ENCODE measurements around the gene TMEM245.

Gene TMEM245

GRCh38 chr9:109101202-109101595 lies 18.5 kb downstream of the TMEM245 start:
- DNase-seq (ENCODE audit: low read depth) = no peak

GRCh38 chr9:109100543-109101201 lies 19.1 kb downstream of the TMEM245 start:
- no peak for DNase-seq (ENCODE audit: low read depth)

DNA sequence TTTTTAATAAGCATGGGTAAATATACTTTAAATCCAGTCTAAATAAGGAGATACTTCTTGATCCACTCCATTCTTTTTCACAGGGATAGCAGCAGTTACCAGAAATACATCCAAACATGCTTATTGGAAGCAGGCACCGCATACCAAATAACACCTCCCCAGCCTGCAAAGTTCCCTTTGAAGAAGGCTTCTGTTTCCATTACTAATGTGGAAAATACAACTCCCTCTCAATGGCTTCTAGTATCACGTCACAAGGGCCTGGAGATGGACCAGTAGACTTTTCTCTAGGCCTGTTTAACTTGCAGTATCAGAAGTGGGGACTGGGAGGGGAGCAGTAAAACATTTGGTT lies 20.8 kb downstream of the TMEM245 start:
- no peak for DNase-seq (ENCODE audit: low read depth)

DNA sequence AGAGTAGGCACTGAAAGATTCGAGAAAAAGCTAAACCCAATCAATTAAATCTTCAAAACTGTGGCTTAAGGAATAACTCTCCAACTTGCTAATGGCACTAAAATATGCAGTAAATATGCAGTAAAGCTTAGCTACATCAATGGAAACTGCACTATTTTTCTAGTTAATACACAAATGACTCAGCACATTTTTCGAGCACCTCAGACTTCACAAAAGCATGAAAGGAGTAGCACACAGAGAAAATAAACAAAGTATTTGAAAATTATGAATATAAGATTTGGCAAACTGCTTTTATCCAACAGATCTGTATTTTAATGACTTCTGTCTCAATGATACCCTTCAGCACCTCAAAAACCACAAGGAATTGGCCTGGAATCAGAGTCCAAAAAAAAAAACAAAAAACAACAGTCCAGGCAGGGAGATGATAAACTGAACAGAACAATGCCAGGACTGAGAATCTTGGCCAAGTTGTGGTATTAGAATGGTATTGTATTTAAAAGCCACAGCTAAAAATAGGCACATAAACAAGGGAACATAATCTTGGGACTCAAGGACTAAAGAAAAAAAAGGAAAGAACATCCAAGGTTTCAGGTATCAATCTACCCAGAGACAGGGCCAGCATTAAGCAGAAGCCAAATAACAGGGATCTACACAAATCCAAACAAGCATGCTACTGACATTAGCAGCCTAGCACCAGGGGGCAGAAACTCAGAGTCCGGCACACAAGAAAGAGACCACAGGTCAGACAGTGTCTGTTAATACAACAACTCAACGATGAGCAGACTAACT lies 21.4 kb downstream of the TMEM245 start:
- no peak for DNase-seq (ENCODE audit: low read depth)

DNA sequence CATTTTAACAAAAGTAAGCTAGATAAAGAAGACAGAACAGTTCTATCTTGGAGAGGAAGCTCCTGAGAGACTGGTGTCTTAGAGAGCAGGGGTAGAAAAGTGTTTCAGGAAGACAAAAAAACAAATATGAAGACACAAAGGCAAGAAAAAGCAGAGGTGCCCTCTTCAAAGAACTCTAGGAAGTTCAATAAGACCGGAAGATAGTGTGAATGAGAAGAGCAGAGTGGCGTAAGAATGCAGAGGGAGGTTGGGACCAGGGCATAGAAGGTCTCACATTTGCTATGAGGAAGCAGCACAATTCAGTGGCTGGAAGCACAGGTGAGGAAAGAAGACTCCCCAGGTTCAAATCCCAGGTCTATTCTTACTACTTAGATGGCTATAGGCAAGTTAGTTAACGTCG lies 22.6 kb downstream of the TMEM245 start:
- no peak for DNase-seq (ENCODE audit: low read depth)

GRCh38 chr9:109095321-109095720 lies 24.4 kb downstream of the TMEM245 start:
- no peak for DNase-seq (ENCODE audit: low read depth)

- DNase-seq (ENCODE audit: low read depth) = no peak
Measured at GRCh38 chr9:109094268-109094667, 25.5 kb downstream of the TMEM245 start.

- DNase-seq (ENCODE audit: low read depth) = no peak
Measured at GRCh38 chr9:109092587-109092986, 27.2 kb downstream of the TMEM245 start.

- no peak for DNase-seq (ENCODE audit: low read depth)
Measured at GRCh38 chr9:109092051-109092580, 27.6 kb downstream of the TMEM245 start.

- no peak for DNase-seq (ENCODE audit: low read depth)
Measured at GRCh38 chr9:109088221-109088620, 31.5 kb downstream of the TMEM245 start.

DNA sequence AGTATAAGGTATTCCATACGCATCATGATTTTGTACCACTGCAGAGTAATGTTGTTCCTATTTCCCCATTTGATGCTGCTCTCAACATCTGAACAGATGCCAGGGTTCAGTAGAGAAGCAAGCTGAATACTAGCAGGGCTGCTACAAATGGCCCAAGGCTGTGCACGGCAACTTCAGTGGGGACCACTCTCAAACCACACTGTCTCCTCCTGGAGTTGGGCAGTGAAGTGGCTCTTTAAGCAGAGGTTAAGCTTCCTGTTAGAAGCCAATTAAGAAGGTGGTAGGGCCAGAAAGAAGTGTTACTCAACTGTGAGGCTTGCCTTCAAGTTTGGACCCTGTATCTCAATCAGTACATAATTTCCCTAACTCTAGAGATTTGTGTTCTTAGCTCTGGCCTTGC lies 32.0 kb downstream of the TMEM245 start:
- DNase-seq (ENCODE audit: low read depth) = no peak

- no peak for DNase-seq (ENCODE audit: low read depth)
Measured at GRCh38 chr9:109086221-109086620, 33.5 kb downstream of the TMEM245 start.

- no peak for DNase-seq (ENCODE audit: low read depth)
Measured at GRCh38 chr9:109085510-109085909, 34.2 kb downstream of the TMEM245 start.

- DNase-seq (ENCODE audit: low read depth) = no peak
Measured at GRCh38 chr9:109083813-109084405, 35.8 kb downstream of the TMEM245 start.

- DNase-seq (ENCODE audit: low read depth) = no peak
Measured at GRCh38 chr9:109083141-109083540, 36.6 kb downstream of the TMEM245 start.

DNA sequence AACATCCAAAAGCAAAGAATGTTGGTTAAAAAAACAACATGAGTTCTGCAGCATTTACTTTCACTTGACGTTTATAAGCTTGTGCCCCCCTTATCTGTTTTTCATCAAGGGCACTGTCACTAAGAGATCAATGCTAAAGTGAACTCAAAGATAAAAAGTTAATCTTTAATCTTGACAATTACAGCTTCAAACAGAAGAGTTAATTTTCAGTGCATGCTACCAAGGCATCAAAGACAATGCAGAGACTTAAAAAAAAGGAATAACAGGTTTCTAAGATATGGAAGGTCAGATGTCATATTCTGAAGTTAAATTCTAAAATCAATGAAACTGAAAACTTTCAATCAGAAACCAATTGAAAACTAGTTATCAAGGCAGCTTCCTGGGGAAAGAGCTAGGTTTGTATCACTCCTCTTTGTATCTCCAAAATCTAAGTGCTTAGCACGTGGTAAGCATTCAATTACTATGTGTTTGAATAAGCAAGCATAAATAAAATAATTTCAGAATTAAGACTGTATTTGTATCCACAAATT lies 37.6 kb downstream of the TMEM245 start:
- no peak for DNase-seq (ENCODE audit: low read depth)

DNA sequence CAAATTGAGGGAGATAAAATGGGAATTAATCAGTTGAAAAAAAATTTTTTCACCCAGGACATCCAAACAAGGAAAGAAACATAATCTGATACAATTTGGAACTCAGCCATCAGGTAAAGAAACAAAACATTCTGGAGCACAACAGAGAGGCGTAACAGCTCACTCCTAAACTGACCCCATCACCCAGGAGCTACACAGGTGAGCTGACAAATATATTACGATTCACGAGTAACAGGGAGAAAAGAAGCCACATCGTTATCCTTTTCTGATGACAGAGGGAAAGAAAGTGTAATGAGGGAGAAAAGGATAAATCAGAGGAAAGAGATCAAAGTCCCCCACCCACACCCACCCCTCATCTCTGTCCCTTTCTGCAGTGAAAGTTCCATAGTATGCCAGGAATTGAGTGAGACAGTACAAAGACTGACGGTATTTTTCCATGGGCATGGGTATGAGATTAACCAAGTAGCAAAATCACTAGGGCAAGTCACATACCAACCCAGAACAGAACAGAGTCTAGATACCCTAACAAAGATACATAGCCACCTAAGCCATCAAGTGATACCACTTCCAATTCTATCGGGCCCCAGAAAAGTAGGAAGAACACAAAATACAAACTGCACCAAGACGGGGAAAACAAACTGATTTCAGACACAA lies 45.4 kb downstream of the TMEM245 start:
- no peak for DNase-seq (ENCODE audit: low read depth)

DNA sequence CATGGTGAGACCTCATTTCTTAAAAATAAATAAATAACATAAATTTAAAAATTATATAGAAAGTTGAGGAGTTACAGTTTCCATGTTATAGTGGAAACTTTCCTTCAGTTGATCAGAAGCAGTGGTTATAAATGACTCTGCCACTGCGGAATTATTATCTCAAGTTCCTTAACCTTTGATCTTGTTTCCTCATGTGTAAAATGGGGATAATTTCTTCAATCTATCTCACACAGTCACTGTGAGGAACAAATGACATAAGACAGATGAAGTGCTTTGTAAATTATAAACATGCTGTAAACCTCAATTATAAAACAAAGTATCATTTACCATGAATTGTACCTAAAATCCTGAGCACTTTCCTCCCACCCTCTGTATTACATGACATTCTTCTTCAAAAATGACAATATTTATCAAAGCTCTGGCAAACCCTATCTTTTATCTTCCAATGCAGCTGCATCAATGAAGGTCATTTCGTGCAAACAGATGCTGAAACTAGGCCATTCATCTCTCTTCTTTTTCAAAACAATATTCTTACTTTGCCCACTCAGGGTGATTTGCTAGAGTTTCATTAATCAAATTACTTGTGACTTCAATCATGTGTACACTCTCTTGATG lies 46.8 kb downstream of the TMEM245 start:
- no peak for DNase-seq (ENCODE audit: low read depth)

- no peak for DNase-seq (ENCODE audit: low read depth)
Measured at GRCh38 chr9:109072133-109072692, 47.5 kb downstream of the TMEM245 start.

- no peak for DNase-seq (ENCODE audit: low read depth)
Measured at GRCh38 chr9:109068764-109069163, 51.0 kb downstream of the TMEM245 start.

GRCh38 chr9:109064963-109065702 lies 54.6 kb downstream of the TMEM245 start:
- DNase-seq (ENCODE audit: low read depth) = peak; percentile 62
